Heart right ventricle (tissue), 16 donors: ENCODE results near the gene TNFAIP6. TPM values are rescaled to one million over a fixed set of nuclear protein-coding genes. Genes with fewer than 3 reads are reported as not detected.

Experiments used
- ATAC-seq, 8 donors: fragments of 200-7000 bp; cut with Tn5 transposase; one replicate each; pipeline ENCODE4 v1.9.1; 2020; ENCODE audit warnings: mild to moderate bottlenecking in 8 of 8, moderate library complexity in 8 of 8, moderate number of reproducible peaks in 1 of 8
- DNase-seq, 2 donors: peaks; one replicate each; pipeline ENCODE4 v3.0.0-alpha.2; 2020
- H3K27ac ChIP-seq, 10 donors: fragments of 200-600 bp; sonication (generic) in 2 of 10; one replicate each; pipeline versions ENCODE4 v1.5.0 to v1.8.0; 2020 to 2022; ENCODE audit warnings: mild to moderate bottlenecking in 3 of 10
- H3K27me3 ChIP-seq, 7 donors: fragments of 200-600 bp; one replicate each; pipeline ENCODE4 v1.8.0; 2021 to 2022; ENCODE audit warnings: mild to moderate bottlenecking in 2 of 7
- H3K36me3 ChIP-seq, 9 donors: fragments of 200-600 bp; sonication (generic) in 1 of 9; one replicate each; pipeline versions ENCODE4 v1.5.0 to v1.8.0; 2020 to 2022; ENCODE audit warnings: mild to moderate bottlenecking in 2 of 9
- H3K4me1 ChIP-seq, 9 donors: fragments of 200-600 bp; sonication (generic) in 1 of 9; one replicate each; pipeline versions ENCODE4 v1.5.0 to v1.8.0; 2020 to 2022; ENCODE audit warnings: mild to moderate bottlenecking in 4 of 9
- H3K4me3 ChIP-seq, 10 donors: fragments of 200-600 bp; sonication (generic) in 2 of 10; one replicate each; pipeline versions ENCODE4 v1.5.0 to v1.8.0; 2020 to 2022; ENCODE audit warnings: mild to moderate bottlenecking in 7 of 10, moderate library complexity in 2 of 10
- H3K9me3 ChIP-seq, 11 donors: fragments of 200-600 bp in 10 of 11; sonication (generic) in 2 of 11; one replicate each; pipeline versions ENCODE4 v1.5.0 to v1.8.0; 2013 to 2022; ENCODE audit warnings: mild to moderate bottlenecking in 2 of 11, control low read depth in 1 of 11, moderate library complexity in 1 of 11
- WGBS, 2 donors: extraction: QIAGEN DNeasy Blood & Tissue Kit; methylation state at CpG; one replicate each; pipeline ENCODE4 v1.1.7; 2013; ENCODE audit warnings: inconsistent platforms in 1 of 2; 5-methylcytosine and 5-hydroxymethylcytosine counted together
- intact Hi-C, 10 donors: fragments of 100-400 bp; cut with DNase I; formaldehyde crosslinking; loops; one replicate each; pipeline versions ENCODE4 v1.11.1 to v1.14.2; 2022
- polyA plus RNA-seq, 2 donors: library from polyadenylated mRNA; stranded (reverse); fragments of 200-250 nt; gene quantifications; one replicate each; pipeline ENCODE4 v1.2.3, GENCODE V29; 2013
- total RNA-seq, 10 donors: library from RNA; stranded (reverse); fragmentation: NEBNext Ultra II Directional in 3 of 10; extraction: Animal tissue kit (Norgen Biotek cat#: 25700) in 3 of 10; gene quantifications; one replicate each; pipeline versions ENCODE4 v1.2.1 to v1.2.4, GENCODE V29; 2021 to 2023
- TF ChIP-seq, protein P1 (sequence below), 9 donors: fragments of 200-600 bp; sonication (generic) in 2 of 9; IDR thresholded peaks; one replicate each; pipeline versions ENCODE4 v1.5.0 to v1.8.0; 2021 to 2022; ENCODE audit warnings: antibody characterized with exemption in 9 of 9, mild to moderate bottlenecking in 5 of 9, moderate library complexity in 1 of 9
- donor health status: Arrhythmogenic right ventricular cardiomyopathy.
- donor health status: ischemic (EF 13 %, LVEDD 7.1; RV severe dilation, severe dysfunction).
- donor health status: healthy with polysubstance abuse.
- donor health status: DM: no; HTN: yes; CAD: no.
- donor health status: DM: no; HTN: no; CAD: no.
- donor health status: ischemic (EF 25% LVEDD 6.9; RV normal size, moderate dysfunction).
- donor health status: ischemic (EF 25% LVEDD 5.7; RV mildly dilated, moderate dysfunction).
- donor health status: healthy.
- donor health status: DM: yes; HTN: yes; CAD: no.
- donor health status: Ischemic cardiomyopathy.
- donor health status: ischemic (EF 35%, LVEDD 5.7; RV mildly dilated, moderate dysfunction).
- donor health status: nonischemic (EF 11% LVEDD 7.7; RV severe dilation, severe dysfunction).
- donor health status: DM: yes; HTN: yes; CAD: no.
- donor health status: PGD.
- donor health status: ischemic (EF 29% LVEDD 5.4; RV normal size, mild dysfunction).
- donor health status: nonischemic (EF 23%, LVEDD 6.1; RV moderate dilation, normal function).

The TNFAIP6 gene
- total and polyA plus RNA-seq, 12 donors: 0.98 to 6.6 (median 2.4) TPM

DNA sequence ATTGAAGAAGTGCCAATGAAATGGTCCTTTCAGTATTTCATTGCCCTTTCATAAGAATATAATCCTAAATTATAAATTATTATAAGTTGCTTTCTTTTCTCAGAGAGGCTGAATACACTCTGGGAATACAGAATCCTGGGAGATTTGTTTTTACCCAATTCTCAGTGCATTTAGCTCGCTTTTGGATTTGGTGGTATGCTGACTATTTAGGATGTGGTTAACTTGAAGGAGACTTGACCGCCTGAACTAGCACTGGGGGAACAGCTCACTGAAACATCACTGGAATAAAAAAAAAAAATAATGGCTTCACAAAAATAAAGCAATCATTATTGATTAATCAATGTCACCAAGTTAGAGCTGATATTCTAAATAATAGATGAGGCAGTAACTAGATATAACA, 10.2 kb downstream of the TNFAIP6 start:
- TF ChIP-seq, protein P1, sequence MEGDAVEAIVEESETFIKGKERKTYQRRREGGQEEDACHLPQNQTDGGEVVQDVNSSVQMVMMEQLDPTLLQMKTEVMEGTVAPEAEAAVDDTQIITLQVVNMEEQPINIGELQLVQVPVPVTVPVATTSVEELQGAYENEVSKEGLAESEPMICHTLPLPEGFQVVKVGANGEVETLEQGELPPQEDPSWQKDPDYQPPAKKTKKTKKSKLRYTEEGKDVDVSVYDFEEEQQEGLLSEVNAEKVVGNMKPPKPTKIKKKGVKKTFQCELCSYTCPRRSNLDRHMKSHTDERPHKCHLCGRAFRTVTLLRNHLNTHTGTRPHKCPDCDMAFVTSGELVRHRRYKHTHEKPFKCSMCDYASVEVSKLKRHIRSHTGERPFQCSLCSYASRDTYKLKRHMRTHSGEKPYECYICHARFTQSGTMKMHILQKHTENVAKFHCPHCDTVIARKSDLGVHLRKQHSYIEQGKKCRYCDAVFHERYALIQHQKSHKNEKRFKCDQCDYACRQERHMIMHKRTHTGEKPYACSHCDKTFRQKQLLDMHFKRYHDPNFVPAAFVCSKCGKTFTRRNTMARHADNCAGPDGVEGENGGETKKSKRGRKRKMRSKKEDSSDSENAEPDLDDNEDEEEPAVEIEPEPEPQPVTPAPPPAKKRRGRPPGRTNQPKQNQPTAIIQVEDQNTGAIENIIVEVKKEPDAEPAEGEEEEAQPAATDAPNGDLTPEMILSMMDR (IDR thresholded peaks at IDR 0.05): no peak
- H3K27me3 ChIP-seq: no peaks in the 10 kb centered on the region
- no peak for DNase-seq
- H3K4me1 ChIP-seq: peaks cover 0 to 11% (median 0%) of the 10 kb centered on the region in 9 donors
- H3K4me3 ChIP-seq: no peak overlapping the region
- no peak for ATAC-seq
- H3K27ac ChIP-seq: no peak overlapping the region
- H3K9me3 ChIP-seq: peaks cover 0 to 8% (median 0%) of the 10 kb centered on the region in 11 donors
- H3K36me3 ChIP-seq: peaks cover 0 to 44% (median 0%) of the 10 kb centered on the region in 9 donors
- intact Hi-C loops: no loop called here
- WGBS, 2 donors: 87 to 90% methylated on average over 2 of the region's 2 CpGs

DNA sequence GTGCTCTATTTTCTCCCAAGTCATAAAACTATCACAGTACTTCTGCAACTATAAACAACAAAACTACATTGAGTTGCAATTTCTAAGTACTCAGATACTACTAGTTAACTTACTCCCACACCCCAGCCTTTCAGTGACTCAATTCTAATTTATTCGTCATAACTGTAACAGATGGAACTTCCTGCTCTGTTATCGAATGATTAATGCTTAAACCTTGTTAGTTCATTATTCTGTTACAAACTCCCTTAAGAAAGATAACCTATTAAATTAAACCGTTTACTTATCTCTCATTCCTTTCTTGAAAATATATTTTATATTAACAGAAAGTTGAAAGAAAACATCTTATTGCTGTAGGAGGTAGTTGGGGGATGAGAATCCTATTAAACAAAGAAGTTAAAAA, 17.0 kb downstream of the TNFAIP6 start:
- intact Hi-C loops: no loop called here
- TF ChIP-seq, protein P1 (IDR thresholded peaks at IDR 0.05): no peak
- ATAC-seq (peak in 1 of 8 donors; percentile 47), DNase-seq (no peak)
- H3K27me3 ChIP-seq: no peaks in the 10 kb centered on the region
- no peak overlapping the region for H3K27ac ChIP-seq
- no peak overlapping the region for H3K4me3 ChIP-seq
- peaks cover 0 to 34% (median 0%) of the 10 kb centered on the region in 9 donors for H3K36me3 ChIP-seq
- H3K9me3 ChIP-seq: no peaks in the 10 kb centered on the region
- H3K4me1 ChIP-seq: no peaks in the 10 kb centered on the region
- WGBS, 2 donors: 47 to 58% methylated on average over 3 of the region's 3 CpGs

DNA sequence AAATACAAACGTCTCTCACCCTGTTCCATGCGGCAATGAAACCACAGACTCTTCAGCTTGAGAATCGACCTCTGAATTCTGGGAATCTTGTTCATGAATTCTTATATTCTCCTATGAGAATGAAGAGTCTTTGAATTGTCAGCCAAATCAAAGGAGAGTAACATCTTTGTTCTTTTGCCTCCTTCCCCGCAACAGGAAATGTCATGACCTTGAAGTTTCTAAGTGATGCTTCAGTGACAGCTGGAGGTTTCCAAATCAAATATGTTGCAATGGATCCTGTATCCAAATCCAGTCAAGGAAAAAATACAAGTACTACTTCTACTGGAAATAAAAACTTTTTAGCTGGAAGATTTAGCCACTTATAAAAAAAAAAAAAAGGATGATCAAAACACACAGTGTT, 21.8 kb downstream of the TNFAIP6 start:
- Histone ChIP-seq H3K27me3 (no peaks in the 10 kb centered on the region), H3K4me3 (no peak overlapping the region), H3K9me3 (no peaks in the 10 kb centered on the region), H3K36me3 (peaks cover 0 to 6% (median 0%) of the 10 kb centered on the region in 9 donors), H3K4me1 (no peaks in the 10 kb centered on the region), H3K27ac (no peak overlapping the region)
- DNase-seq (no peak), ATAC-seq (no peak)
- WGBS, 2 donors: 68 to 82% methylated on average over 4 of the region's 4 CpGs
- intact Hi-C loops: no loop called here
- TF ChIP-seq, protein P1 (IDR thresholded peaks at IDR 0.05): no peak

DNA sequence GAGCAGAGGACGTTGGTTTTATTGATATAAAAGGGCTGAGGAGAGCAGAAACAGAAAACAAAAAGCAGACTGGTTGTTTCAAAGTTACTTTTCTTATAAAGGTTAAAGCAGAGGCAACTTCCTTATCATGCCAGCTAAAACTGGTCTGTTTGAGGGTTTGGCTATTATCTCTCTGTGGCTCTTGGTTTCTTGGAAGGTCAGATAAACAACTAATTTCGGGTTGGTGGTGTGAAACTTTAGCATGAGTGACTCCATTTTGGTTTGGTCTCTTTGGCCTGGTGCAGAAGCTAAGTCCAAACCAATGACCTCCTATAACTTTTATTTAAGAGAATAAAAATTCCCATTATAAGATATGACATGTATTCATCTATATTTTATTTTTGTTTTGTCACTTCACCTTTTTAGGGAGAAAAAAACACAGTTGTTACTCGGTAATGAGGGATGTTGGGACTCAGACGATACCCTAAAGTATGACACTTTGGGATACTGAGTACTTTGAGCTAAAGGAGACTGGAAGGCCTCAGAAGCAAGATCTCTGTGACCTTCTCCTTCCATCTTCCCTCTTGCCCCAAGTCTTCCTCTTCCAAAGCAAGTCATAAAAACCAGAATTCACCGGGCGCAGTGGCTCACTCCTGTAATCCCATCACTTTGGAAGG, 23.3 kb downstream of the TNFAIP6 start:
- TF ChIP-seq, protein P1 (IDR thresholded peaks at IDR 0.05): no peak
- Histone ChIP-seq H3K4me3 (no peak overlapping the region), H3K36me3 (no peaks in the 10 kb centered on the region), H3K9me3 (no peaks in the 10 kb centered on the region), H3K27ac (no peak overlapping the region), H3K4me1 (no peaks in the 10 kb centered on the region), H3K27me3 (no peaks in the 10 kb centered on the region)
- no peak for ATAC-seq
- intact Hi-C loops: no loop called here
- WGBS, 2 donors: 76 to 80% methylated on average over 6 of the region's 6 CpGs
- DNase-seq: no peak
